IMR-90 (cell line): Measurements from ENCODE around the gene TM4SF1. TPM values are rescaled to one million over a fixed set of nuclear protein-coding genes. Genes with fewer than 3 reads are reported as not detected.

Experiments used
- ATAC-seq: fragments of 200-7000 bp; cut with Tn5 transposase; 2 replicates; pipeline ENCODE4 v1.9.1; 2020; ENCODE audit warnings: low read depth, mild to moderate bottlenecking, moderate library complexity
- BruUV-seq: library from RNA; stranded (reverse); fragments of 400-500 nt; replicated peaks from 2 replicates; lab custom pipeline; 2021; lab: Mats Ljungman, UMichigan
- CTCF ChIA-PET: fragments of 300-600 bp; formaldehyde crosslinking; extraction: SDS; loops from one replicate; lab custom pipeline; 2021; ENCODE audit warnings: antibody characterized with exemption; lab: Yijun Ruan, JAX
- POLR2A ChIA-PET: fragments of 300-600 bp; sonication (Branson Sonifier 250); formaldehyde crosslinking; loops from one replicate; lab custom pipeline; 2022; ENCODE audit warnings: antibody characterized with exemption; ENCODE audit not compliant: unreplicated experiment; lab: Charles Lee
- DNase-seq: peaks from one replicate; pipeline ENCODE4 v3.0.0; 2013
- H2AFZ ChIP-seq: replicated peaks from 2 replicates; pipeline ENCODE3; 2013; ENCODE audit warnings: low read length, mild to moderate bottlenecking; ENCODE audit not compliant: poor library complexity
- H2AK5ac ChIP-seq: 2 replicates; pipeline ENCODE4 v1.6.1; 2013; ENCODE audit warnings: low read depth, low read length, inconsistent platforms
- H2AK9ac ChIP-seq: replicated peaks from 2 replicates; pipeline ENCODE3; 2013; ENCODE audit warnings: mild to moderate bottlenecking, low read depth, low read length, moderate library complexity; ENCODE audit not compliant: poor library complexity
- H2BK120ac ChIP-seq: 2 replicates; pipeline ENCODE4 v1.6.1; 2013; ENCODE audit warnings: low read depth, low read length, inconsistent platforms
- H2BK15ac ChIP-seq: 3 replicates; pipeline ENCODE4 v1.6.1; 2013; ENCODE audit warnings: low read depth, low read length, inconsistent platforms
- H2BK20ac ChIP-seq: 2 replicates; pipeline ENCODE4 v1.6.1; 2013; ENCODE audit warnings: low read depth, mild to moderate bottlenecking, inconsistent platforms, low read length, moderate library complexity
- H2BK5ac ChIP-seq: 2 replicates; pipeline ENCODE4 v1.6.1; 2013; ENCODE audit warnings: mild to moderate bottlenecking, low read depth, low read length, inconsistent platforms; ENCODE audit not compliant: poor library complexity, severe bottlenecking
- H3K14ac ChIP-seq: replicated peaks from 2 replicates; pipeline ENCODE4 v1.6.1; 2013; ENCODE audit warnings: low read depth, low read length, inconsistent platforms
- H3K18ac ChIP-seq: 2 replicates; pipeline ENCODE4 v1.6.1; 2013; ENCODE audit warnings: low read depth, low read length, control low read depth
- H3K23ac ChIP-seq: 2 replicates; pipeline ENCODE4 v1.6.1; 2013; ENCODE audit warnings: low read depth, low read length, inconsistent platforms
- H3K27ac ChIP-seq: 2 replicates; pipeline ENCODE4 v1.5.1; 2013; ENCODE audit warnings: mild to moderate bottlenecking, control low read depth, low read length; ENCODE audit not compliant: insufficient read depth
- H3K27me3 ChIP-seq: 2 replicates; pipeline ENCODE4 v1.6.1; 2013; ENCODE audit warnings: low read length; ENCODE audit not compliant: control insufficient read depth, insufficient read depth
- H3K36me3 ChIP-seq: 2 replicates; pipeline ENCODE4 v1.6.1; 2013; ENCODE audit warnings: low read length, mixed read lengths; ENCODE audit not compliant: control insufficient read depth, insufficient read depth
- H3K4ac ChIP-seq: 2 replicates; pipeline ENCODE4 v1.6.1; 2013; ENCODE audit warnings: low read depth, low read length, inconsistent platforms
- H3K4me1 ChIP-seq: 2 replicates; pipeline ENCODE4 v1.6.1; 2013; ENCODE audit warnings: low read length, mixed read lengths; ENCODE audit not compliant: control insufficient read depth, insufficient read depth
- H3K4me2 ChIP-seq: 2 replicates; pipeline ENCODE4 v1.6.1; 2013; ENCODE audit warnings: low read depth, mild to moderate bottlenecking, control low read depth, low read length, moderate library complexity
- H3K4me3 ChIP-seq: 2 replicates; pipeline ENCODE4 v1.5.1; 2013; ENCODE audit warnings: low read depth, mild to moderate bottlenecking, control low read depth, low read length, moderate library complexity; ENCODE audit not compliant: insufficient read depth
- H3K56ac ChIP-seq: 2 replicates; pipeline ENCODE4 v1.6.1; 2013; ENCODE audit warnings: low read length, inconsistent platforms; ENCODE audit not compliant: insufficient read depth; ENCODE audit errors: extremely low read depth
- H3K79me1 ChIP-seq, 2 experiments: 2 replicates each; pipeline ENCODE4 v1.6.1; 2013; ENCODE audit warnings: low read length in 2 of 2, inconsistent platforms in 1 of 2, low read depth in 1 of 2
- H3K9ac ChIP-seq: 2 replicates; pipeline ENCODE4 v1.6.1; 2013; ENCODE audit warnings: low read depth, low read length, control low read depth
- H3K9me1 ChIP-seq: 2 replicates; pipeline ENCODE4 v1.6.1; 2013; ENCODE audit warnings: low read length, inconsistent platforms; ENCODE audit not compliant: insufficient read depth
- H3K9me3 ChIP-seq: 2 replicates; pipeline ENCODE4 v1.6.1; 2013; ENCODE audit warnings: low read length; ENCODE audit not compliant: control insufficient read depth, insufficient read depth
- H4K20me1 ChIP-seq: 2 replicates; pipeline ENCODE4 v1.6.1; 2013; ENCODE audit warnings: low read length, inconsistent platforms; ENCODE audit not compliant: insufficient read depth
- H4K5ac ChIP-seq: 2 replicates; pipeline ENCODE4 v1.6.1; 2013; ENCODE audit warnings: mild to moderate bottlenecking, low read depth, low read length, control low read depth
- H4K8ac ChIP-seq, 2 experiments: 2 replicates each; pipeline ENCODE4 v1.6.1; 2013; ENCODE audit warnings: low read depth in 2 of 2, low read length in 2 of 2, control low read depth in 1 of 2, inconsistent platforms in 1 of 2
- H4K91ac ChIP-seq: 2 replicates; pipeline ENCODE4 v1.6.1; 2013; ENCODE audit warnings: low read depth, low read length, inconsistent platforms; ENCODE audit not compliant: insufficient read depth
- BHLHE40 ChIP-seq: fragments of 150-350 bp; IDR thresholded peaks from 2 replicates; pipeline ENCODE4 v1.6.1; 2016; ENCODE audit warnings: mild to moderate bottlenecking, low read depth, low read length
- FOS ChIP-seq: fragments of 150-350 bp; IDR thresholded peaks from 2 replicates; pipeline ENCODE4 v1.6.1; 2016; ENCODE audit warnings: low read depth, low read length
- MXI1 ChIP-seq: IDR thresholded peaks from 2 replicates; pipeline ENCODE4 v1.6.1; 2012; ENCODE audit warnings: low read depth, mild to moderate bottlenecking, low read length, moderate library complexity, borderline replicate concordance
- POLR2A ChIP-seq: IDR thresholded peaks from 2 replicates; pipeline ENCODE4 v1.6.1; 2012; ENCODE audit warnings: mild to moderate bottlenecking, low read depth, low read length
- RCOR1 ChIP-seq: IDR thresholded peaks from 2 replicates; pipeline ENCODE4 v1.6.1; 2012; ENCODE audit warnings: mild to moderate bottlenecking, low read length, improper control_type of control experiment; ENCODE audit not compliant: insufficient replicate concordance
- USF2 ChIP-seq: fragments of 150-350 bp; IDR thresholded peaks from 2 replicates; pipeline ENCODE4 v1.6.1; 2017; ENCODE audit warnings: mild to moderate bottlenecking, antibody characterized with exemption, low read length, low read depth
- WGBS, 2 experiments: methylation state at CpG; one replicate each; pipeline versions ENCODE4 v1.1.5 to v1.1.7; 2013; ENCODE audit warnings: missing lambda C conversion rate in 2 of 2; ENCODE audit not compliant: insufficient read length in 1 of 2; ENCODE audit errors: extremely low coverage in 2 of 2; 5-methylcytosine and 5-hydroxymethylcytosine counted together
- dilution Hi-C: fragments of 300-500 bp; cut with HindIII; formaldehyde crosslinking; loops from one replicate; pipeline ENCODE4 v1.14.3; 2018; ENCODE audit warnings: low sequenced_read_pairs; ENCODE audit not compliant: unreplicated experiment
- in situ Hi-C: fragments of 300-500 bp; cut with MboI; formaldehyde crosslinking; loops from 3 replicates; pipeline ENCODE4 v1.14.3; 2019; ENCODE audit warnings: low sequenced_read_pairs, inconsistent platforms, mixed read lengths
- intact Hi-C: fragments of 100-400 bp; cut with micrococcal nuclease; formaldehyde crosslinking; loops from 2 replicates; pipeline ENCODE4 v1.10.0; 2022
- polyA plus RNA-seq, 3 experiments: library from polyadenylated mRNA; depleted of rRNA; stranded (reverse); fragments of >200 nt; gene quantifications; 2 replicates each; pipeline ENCODE4 v1.2.3, GENCODE V29; 2012; ENCODE audit warnings: low replicate concordance in 1 of 3
- total RNA-seq: library from RNA; depleted of rRNA; stranded (reverse); fragments of >200 nt; gene quantifications from 2 replicates; pipeline ENCODE4 v1.2.3, GENCODE V29; 2012
- TF ChIP-seq, protein P1 (sequence below): fragments of 150-350 bp; IDR thresholded peaks from 2 replicates; pipeline ENCODE4 v1.6.1; 2016; ENCODE audit warnings: low read depth, mild to moderate bottlenecking, low read length, moderate library complexity, borderline replicate concordance

TM4SF1 gene
- total and polyA plus RNA-seq, 2 of the 4 experiments (the other 2 are of a cell fraction) = 232 to 302 TPM

DNA sequence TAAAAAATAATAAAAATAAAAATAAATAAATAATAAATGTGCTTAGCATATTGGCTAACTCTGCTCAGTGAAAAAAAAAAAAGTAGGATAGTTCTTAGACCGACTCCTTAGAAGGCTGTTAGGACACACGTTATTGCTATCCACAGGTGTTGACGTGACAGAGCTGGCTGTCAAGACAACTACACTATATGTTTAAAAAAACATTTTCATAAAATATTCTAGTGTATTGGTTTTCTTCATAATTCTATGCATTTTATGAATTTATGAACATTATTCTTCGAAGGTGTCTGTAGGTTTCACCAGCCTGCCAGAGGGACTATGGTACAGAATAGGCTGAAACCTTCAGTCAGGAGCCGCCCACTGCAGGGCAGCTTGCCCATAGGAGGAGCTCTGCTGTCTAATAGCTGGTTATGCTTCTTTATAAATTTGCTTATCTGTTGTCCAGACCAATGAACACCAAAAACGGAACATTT, 9.2 kb downstream of the TM4SF1 start:
- intact Hi-C loops (no loop called here), in situ Hi-C loops (no loop called here), dilution Hi-C loops (no loop called here)
- H3K23ac ChIP-seq = no peak overlapping the region
- H3K14ac ChIP-seq = no peak overlapping the region
- H3K79me1 ChIP-seq = peaks cover 13 to 21% of the 10 kb centered on the region in 2 experiments
- no peak overlapping the region for H3K56ac ChIP-seq
- no peak overlapping the region for H3K9ac ChIP-seq
- DNase-seq (peak; percentile 59), ATAC-seq (no peak)
- ChIA-PET POLR2A (no interaction called here), CTCF (interaction anchor here (0.5 kb wide), 1 partner anchor 219 kb away, joined by 4 read pairs; no protein-coding TSS in a partner anchor)
- no peak overlapping the region for H4K8ac ChIP-seq
- WGBS, 2 experiments = no CpG with 5 or more reads among the region's 6 CpGs
- peaks cover 21% of the 10 kb centered on the region for H3K36me3 ChIP-seq
- no peak overlapping the region for H3K4me3 ChIP-seq
- H3K4me2 ChIP-seq = no peak overlapping the region
- peak overlapping the region; percentile 61 for H2BK5ac ChIP-seq
- no peak overlapping the region for H2BK20ac ChIP-seq
- no peaks in the 10 kb centered on the region for H4K20me1 ChIP-seq
- no TSS peak for BruUV-seq
- no peak overlapping the region for H4K91ac ChIP-seq
- no peaks in the 10 kb centered on the region for H3K9me3 ChIP-seq
- no peak overlapping the region; the same call in 2 of the 3 replicates for H2BK15ac ChIP-seq
- H3K4me1 ChIP-seq = peaks cover 15% of the 10 kb centered on the region
- H2BK120ac ChIP-seq = no peak overlapping the region
- H2AK9ac ChIP-seq = no peak overlapping the region
- no peak overlapping the region for H3K27ac ChIP-seq
- H2AK5ac ChIP-seq = no peak overlapping the region
- peak; percentile 92 for TF ChIP-seq POLR2A
- no peak for TF ChIP-seq USF2
- no peak for TF ChIP-seq MXI1
- TF ChIP-seq BHLHE40 = no peak
- no peak for TF ChIP-seq FOS
- TF ChIP-seq, protein P1, sequence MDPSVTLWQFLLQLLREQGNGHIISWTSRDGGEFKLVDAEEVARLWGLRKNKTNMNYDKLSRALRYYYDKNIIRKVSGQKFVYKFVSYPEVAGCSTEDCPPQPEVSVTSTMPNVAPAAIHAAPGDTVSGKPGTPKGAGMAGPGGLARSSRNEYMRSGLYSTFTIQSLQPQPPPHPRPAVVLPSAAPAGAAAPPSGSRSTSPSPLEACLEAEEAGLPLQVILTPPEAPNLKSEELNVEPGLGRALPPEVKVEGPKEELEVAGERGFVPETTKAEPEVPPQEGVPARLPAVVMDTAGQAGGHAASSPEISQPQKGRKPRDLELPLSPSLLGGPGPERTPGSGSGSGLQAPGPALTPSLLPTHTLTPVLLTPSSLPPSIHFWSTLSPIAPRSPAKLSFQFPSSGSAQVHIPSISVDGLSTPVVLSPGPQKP = no peak
- no peak for TF ChIP-seq RCOR1
- H3K27me3 ChIP-seq = no peaks in the 10 kb centered on the region
- H3K18ac ChIP-seq = no peak overlapping the region
- no peak overlapping the region; the same call in 1 of the 2 replicates for H3K4ac ChIP-seq
- H3K9me1 ChIP-seq = peaks cover 14% of the 10 kb centered on the region
- no peak overlapping the region for H4K5ac ChIP-seq
- no peak overlapping the region for H2AFZ ChIP-seq
